ENCODE results near the gene TDRD7.

Gene TDRD7

GRCh38 chr9:97388721-97389238, 23.1 kb upstream of the TDRD7 start:
- DNase-seq: peak; percentile 61

- no peak for DNase-seq
Observed at GRCh38 chr9:97389249-97389648, 22.6 kb upstream of the TDRD7 start.

DNA sequence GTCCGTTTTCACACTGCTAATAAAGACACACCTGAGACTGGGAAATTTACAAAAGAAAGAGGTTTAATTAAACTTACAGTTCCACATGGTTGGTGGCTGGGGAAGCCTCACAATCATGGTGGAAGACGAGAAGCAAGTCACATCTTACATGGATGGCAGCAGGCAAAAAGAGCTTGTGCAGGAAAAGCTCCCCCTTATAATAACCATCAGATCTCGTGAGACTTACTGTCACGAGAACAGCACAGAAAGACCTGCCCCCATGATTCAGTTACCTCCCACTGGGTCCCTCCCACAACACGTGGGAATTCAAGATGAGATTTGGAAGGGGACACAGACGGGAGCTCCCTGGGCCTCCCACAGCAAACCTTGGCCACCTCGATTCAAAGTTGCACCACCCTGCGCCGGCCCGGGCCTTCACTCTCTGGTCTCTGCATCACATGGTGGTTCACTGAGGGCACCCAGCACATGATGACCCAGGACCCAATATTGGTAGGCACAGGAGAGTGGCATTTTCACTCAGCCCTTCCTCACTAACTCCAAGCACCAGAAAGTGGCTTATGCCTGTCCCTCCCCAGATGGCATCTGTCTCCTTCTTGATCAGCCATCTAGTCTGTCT, 21.0 kb upstream of the TDRD7 start:
- DNase-seq: no peak

GRCh38 chr9:97394881-97395280, 17.0 kb upstream of the TDRD7 start:
- DNase-seq: no peak

DNA sequence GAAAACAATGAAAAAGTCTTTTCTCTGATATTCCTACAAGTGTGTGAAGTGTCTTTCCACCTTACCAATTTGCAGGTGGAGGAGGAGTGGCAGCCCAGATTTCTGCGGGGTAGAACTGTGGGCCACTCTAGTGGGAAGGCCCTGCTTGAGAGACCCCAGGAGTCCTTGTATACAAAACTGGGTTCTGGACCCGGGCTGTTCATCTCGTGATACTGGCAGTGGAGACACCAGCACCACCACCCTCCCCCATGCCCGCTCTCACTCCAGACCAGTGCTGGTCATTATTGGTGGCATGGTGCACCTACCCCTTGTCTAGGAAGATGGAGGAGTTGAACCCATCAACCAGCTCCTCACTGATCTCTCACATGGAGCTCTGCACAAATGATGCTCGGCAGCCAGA, 16.2 kb upstream of the TDRD7 start:
- no peak for DNase-seq

GRCh38 chr9:97396256-97396655, 15.6 kb upstream of the TDRD7 start:
- DNase-seq: no peak

- no peak for DNase-seq
Observed at GRCh38 chr9:97397220-97397619, 14.7 kb upstream of the TDRD7 start.

DNA sequence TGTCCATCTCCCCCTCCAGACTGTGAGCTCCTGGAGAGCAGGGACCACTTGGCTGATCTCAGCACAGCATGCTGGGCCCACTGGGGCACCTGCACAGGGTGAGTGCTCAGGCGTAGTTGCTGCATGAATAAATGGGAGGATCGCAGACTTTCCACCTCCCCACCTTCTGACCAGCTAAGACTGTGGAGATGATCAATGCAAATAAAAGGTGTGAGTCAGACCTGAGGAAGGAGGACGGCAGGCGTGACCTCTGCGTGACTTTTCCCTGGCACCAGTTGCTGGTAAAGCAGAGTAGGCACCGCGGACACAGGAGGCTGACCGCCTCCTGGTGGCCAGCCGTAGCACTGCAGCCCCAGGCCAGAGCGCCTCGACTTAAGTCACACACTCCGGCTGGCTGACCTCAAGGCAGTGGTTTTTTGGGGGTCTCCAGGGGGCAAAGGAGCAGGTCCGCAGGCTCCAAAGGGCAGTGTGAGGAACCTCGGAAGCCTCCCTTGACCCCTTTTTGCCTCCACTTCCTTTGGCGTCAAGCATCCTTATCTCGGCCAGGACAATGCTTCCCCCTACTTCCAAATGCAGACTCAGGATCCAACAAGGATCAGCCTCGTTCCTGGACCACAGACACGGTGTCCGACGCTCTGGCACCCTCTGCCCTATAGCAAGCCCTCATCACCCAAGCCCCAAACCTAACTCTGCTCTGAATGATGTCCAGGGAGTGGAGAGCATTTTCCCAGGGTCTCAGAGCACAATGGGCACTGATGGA, 12.7 kb upstream of the TDRD7 start:
- peak; percentile 54 for DNase-seq

GRCh38 chr9:97403746-97404316, 8.1 kb upstream of the TDRD7 start:
- no peak for DNase-seq

DNA sequence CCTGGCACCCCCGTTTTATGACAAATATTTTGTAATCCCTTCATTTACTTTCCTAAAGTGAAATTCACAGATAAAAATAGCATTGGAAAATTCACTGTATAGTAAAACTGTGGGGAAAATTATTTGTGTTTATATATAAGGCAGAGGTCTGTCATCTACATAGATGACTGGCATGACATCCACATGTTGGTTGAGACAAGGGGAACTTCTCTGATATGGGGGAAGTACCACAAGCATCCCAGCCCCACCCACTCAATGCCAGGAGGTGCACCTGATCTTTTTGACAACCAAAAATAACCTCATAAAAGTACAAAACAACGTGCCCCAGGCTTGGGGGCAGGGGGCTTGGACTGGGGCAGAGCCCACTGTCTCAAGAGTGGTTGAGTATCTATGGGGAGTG, 6.3 kb upstream of the TDRD7 start:
- no peak for DNase-seq

DNA sequence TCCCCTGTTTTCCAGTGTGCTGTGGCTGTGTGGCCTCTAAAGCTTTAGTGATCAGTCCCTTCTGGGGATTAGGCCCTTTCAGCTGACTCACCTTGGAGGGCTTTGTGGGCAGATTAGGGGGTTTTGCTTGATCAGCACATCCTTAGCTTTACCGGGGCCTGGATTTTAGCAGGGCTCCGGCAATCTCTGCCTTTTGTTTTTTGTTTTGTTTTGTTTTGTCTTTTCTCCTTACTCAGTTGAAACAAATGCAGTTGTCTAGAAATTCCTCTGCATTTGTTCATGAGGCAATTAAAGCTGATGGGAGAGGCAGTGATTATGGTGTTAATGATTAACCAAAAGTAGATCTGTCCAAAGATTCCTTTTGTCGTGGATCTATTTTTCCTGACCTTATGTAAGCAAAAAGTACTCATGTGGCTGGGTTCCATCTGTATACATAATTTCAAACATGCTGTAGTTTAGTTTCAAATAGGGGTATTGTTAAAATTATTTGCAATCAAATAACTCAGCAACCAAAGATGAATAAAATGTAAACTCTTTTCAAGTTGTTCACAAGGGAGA, 5.2 kb upstream of the TDRD7 start:
- DNase-seq: no peak

GRCh38 chr9:97408562-97408961, 3.3 kb upstream of the TDRD7 start:
- no peak for DNase-seq

- DNase-seq: no peak
Observed at GRCh38 chr9:97411440-97411788, 482 bp upstream of the TDRD7 start.

DNA sequence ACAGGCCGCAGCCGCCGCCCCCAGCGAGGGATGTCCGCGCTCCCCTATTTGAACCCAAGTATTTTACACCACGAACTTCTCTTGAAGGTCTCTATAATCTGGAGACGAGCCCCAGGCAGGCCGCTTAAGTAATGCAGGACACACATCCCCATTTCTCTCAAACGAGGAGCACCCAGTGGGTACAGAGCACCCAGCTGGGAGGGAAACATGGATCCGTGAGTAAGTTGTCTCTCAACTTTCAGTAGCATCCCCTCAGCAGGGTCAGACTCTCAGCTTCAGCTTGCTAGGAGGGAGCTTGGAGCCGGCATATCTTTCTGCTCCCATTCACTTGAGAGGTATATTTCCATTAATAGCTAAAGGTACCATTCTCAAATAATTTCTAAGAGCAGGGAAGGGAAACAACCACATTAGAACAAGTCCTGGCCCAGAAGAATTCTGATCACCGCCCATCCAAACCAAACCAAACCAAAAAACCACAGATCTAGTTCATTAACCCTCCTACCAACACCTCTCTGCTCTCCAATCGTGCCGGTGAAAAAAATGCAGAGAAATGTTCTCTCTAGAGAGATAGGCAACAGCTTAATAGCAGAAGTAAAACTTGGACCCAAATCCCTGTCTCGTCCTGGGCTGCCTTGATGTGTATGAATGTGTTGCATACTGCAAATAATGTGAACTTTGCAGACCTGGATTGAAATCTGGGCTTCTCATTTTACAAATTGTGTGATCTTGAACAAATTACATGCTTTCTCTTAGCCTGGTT, 910 bp downstream of the TDRD7 start:
- DNase-seq: no peak

DNA sequence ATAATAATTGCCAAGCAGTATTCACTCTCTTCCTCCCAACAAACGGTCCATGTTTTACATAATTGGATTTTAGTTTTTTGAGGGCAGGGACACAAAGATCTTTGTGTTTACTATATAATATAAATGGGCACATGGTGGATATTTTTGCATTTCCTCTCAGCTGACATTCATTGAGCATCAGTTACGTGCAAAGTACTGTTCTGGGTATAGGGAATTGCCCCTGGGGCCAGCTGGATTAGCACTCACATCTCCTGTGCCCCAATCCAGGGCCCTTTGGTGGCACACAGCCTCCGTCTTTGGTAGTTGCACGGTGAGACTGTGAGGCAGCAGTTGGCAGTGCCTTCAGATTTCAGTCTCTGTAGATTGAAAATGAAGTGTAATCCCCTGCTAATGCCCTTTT, 1.6 kb downstream of the TDRD7 start:
- no peak for DNase-seq

DNA sequence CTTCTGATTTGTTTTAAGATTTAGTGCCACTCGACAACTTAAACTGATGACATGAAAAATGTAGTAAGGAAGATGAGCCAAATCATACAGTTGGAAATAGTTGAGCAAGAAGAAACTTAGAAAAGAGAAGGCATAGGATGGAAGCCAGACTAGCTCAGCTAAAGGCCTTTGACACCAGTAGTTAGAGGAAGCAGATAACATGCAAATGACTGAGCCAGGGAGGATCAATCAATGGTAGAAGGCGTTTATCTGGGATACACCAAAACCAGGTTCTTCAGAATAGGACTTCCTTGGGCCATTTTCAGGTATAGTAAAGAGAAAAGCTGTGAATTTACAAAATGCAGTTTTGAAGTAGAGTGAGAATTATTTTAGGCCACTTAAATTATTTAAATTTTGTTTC, 3.2 kb downstream of the TDRD7 start:
- no peak for DNase-seq

- DNase-seq: no peak
Observed at GRCh38 chr9:97418880-97419279, 7.0 kb downstream of the TDRD7 start.

DNA sequence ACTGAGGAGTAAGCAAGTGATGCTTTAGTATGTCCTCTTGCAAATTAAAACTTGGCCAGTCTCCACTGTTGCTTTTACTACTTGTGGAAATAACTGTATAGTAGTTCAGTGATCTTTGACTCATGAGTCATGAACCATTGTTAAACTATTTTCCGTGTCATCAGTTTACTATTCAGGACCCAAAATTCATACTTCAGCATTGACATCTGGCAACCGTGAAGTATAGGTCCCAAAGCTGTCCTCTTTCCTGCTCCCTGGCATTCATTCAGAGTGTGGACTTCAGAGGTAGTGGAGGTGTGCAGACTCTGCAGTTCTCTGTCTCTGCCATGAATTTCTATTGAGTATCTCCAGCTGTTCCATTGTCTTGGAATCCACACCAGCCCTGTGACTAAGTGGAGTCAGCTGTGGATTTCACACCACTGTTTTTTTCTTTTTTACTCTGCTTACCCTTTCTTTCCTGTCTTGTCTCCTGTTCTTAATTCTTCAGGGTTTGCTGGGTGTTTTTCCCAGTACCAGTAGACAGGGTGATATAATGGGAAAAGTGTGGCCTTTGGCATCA, 7.5 kb downstream of the TDRD7 start:
- no peak for DNase-seq

DNA sequence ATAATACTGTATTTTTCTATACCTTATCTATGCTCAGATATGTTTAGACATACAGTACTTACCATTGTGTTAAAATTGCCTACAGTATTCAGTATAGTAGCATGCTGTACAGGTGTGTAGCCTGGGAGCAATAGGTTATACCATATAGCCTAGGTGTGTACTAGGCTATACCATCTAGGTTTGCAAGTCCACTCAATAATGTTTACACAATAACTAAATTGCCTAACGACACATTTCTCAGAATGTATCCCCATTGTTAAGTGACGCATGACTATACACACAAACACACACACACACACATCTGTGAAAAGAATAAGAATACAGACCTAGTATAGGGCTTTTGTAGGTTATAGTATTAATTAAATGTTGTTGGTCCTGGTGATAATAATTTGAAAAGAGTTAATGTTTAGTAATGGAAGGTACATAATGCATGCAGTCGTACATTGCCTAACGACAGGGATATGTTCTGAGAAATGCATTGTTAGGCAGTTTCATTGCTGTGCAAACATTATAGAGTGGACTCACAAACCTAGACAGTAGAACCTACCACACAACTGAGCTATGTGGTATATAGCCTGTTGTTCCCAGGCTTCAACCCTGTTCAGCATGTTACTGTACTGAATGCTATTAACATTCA, 13.6 kb downstream of the TDRD7 start:
- no peak for DNase-seq

GRCh38 chr9:97425973-97426336, 14.1 kb downstream of the TDRD7 start:
- DNase-seq: no peak

DNA sequence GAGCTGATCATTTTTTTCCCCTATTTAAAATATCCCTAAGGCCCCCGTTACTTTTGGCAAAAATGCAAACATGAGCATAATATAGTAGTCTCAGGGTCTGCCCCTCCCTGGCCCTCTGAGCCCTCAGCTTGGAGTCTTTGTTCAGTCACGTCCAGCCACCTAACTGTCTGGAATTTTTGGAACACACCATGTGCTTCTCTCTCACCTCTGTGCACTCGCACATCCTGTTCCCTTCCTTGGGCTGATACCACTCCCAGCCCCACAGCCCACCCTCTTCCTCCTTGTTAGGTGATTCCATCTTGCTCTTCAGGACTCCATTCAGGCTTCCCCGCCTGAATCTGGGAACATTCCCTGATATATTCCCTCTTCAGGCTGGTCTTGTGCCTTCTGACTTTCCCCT, 16.0 kb downstream of the TDRD7 start:
- no peak for DNase-seq

GRCh38 chr9:97430316-97431043, 18.6 kb downstream of the TDRD7 start:
- DNase-seq: no peak
